ENCODE results near the gene SURF6. TPM values are rescaled to one million over a fixed set of nuclear protein-coding genes. Genes with fewer than 3 reads are reported as not detected.

The SURF6 gene
- polyA plus RNA-seq, 3 donors, result 0.75 to 12.9 (median 2.9) TPM

DNA sequence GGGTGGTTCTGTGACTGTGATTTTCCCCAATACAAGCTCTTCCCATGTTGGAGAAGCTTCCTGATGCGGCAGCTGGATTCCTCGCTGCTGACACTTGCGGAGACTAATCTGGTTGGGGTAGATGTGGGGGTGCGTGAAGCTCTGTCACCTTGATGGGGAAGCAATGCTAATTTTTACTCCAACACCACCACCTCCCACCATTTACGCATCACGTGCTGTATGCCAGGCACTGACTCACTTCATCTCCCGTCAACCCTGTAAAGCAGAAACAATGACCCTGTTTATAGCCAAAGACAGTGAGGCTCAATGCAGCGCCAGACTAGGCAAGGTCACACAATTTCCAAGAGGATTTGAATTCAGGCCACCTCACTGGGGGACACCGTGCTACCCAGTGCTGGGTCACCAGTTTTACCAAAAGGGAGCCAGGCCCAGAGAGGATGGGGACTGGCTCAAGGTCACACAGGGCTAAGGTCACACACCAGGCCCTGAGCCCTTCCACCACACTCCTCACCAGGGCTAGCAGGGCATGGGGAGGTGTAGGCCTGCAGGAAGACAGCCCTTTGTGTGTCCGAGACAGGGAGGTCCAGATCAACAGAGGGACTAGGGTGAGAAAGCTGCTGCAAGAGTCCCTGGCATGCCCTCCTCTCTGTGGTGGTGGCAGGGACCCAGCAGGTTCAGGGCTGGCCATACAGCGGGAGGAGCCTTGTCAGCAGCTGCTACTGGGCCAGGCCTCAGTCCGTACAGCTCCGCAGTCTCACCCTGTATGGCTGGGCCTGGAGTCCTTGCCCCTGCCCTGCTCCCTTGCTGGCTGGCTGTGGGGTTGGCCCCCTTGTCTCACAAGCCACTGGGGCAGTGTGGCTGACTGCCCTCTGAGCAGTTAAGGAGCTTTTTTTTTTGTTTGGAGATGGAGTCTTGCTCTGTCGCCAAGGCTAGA lies 43.4 kb upstream of the SURF6 start:
- no peak overlapping the region for H3K27ac Mint-ChIP-seq
- Histone ChIP-seq H3K79me2 (ENCODE audit: insufficient read depth, low read length) (peaks cover 14% of the 10 kb centered on the region), H3K36me3 (replicated peaks in 1 of 2; ENCODE audit: control insufficient read depth in 1 of 2, insufficient read depth in 2 of 2, low read length in 2 of 2) (no peaks in the 10 kb centered on the region), H3K9ac (ENCODE audit: insufficient read depth, low read length, poor library complexity, severe bottlenecking) (no peak overlapping the region), H3K4me1 (ENCODE audit: control insufficient read depth in 1 of 2, insufficient read depth in 2 of 2, low read length in 2 of 2) (peaks cover 14 to 24% of the 10 kb centered on the region in 2 donors), H3K9me3 (replicated peaks in 1 of 2; ENCODE audit: control insufficient read depth in 1 of 2, insufficient read depth in 1 of 2, low read length in 2 of 2) (no peaks in the 10 kb centered on the region), H3K4me2 (replicated peaks; ENCODE audit: extremely low read depth, low read length, poor library complexity, severe bottlenecking) (no peak overlapping the region), H4K20me1 (ENCODE audit: insufficient read depth, low read length) (peaks cover 10% of the 10 kb centered on the region), H3K4me3 (replicated peaks in 1 of 3; ENCODE audit: low read depth in 2 of 3, low read length in 3 of 3) (no peak overlapping the region), H2AFZ (ENCODE audit: insufficient read depth, low read depth, low read length, poor library complexity, severe bottlenecking) (no peak overlapping the region), H3K27ac (ENCODE audit: low read depth in 1 of 2, low read length in 2 of 2) (no peak overlapping the region), H3K27me3 (ENCODE audit: control insufficient read depth in 2 of 2, insufficient read depth in 2 of 2, low read length in 2 of 2) (no peaks in the 10 kb centered on the region)
- no peak overlapping the region for H3K4me3 Mint-ChIP-seq
- peaks cover 25% of the 10 kb centered on the region for H3K4me1 Mint-ChIP-seq
- peaks cover 0 to 5% (median 3%) of the 10 kb centered on the region in 3 donors for H3K27me3 Mint-ChIP-seq (ENCODE audit: low read depth in 3 of 3)
- H3K9me3 Mint-ChIP-seq, result no peaks in the 10 kb centered on the region
- DNase-seq, result no peak
- intact Hi-C loops (cut with micrococcal nuclease), result loop anchor here in 1 of 2 donors (10.0 kb wide), 1 partner anchor 345 kb away; the partner anchor contains the start of gene GTF3C5
- H3K36me3 Mint-ChIP-seq, result no peaks in the 10 kb centered on the region
- WGBS (ENCODE audit: insufficient coverage), result 98% methylated on average over 9 of the region's 14 CpGs
- TF ChIP-seq, protein P1, sequence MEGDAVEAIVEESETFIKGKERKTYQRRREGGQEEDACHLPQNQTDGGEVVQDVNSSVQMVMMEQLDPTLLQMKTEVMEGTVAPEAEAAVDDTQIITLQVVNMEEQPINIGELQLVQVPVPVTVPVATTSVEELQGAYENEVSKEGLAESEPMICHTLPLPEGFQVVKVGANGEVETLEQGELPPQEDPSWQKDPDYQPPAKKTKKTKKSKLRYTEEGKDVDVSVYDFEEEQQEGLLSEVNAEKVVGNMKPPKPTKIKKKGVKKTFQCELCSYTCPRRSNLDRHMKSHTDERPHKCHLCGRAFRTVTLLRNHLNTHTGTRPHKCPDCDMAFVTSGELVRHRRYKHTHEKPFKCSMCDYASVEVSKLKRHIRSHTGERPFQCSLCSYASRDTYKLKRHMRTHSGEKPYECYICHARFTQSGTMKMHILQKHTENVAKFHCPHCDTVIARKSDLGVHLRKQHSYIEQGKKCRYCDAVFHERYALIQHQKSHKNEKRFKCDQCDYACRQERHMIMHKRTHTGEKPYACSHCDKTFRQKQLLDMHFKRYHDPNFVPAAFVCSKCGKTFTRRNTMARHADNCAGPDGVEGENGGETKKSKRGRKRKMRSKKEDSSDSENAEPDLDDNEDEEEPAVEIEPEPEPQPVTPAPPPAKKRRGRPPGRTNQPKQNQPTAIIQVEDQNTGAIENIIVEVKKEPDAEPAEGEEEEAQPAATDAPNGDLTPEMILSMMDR (IDR thresholded peaks at IDR 0.05), result no peak

DNA sequence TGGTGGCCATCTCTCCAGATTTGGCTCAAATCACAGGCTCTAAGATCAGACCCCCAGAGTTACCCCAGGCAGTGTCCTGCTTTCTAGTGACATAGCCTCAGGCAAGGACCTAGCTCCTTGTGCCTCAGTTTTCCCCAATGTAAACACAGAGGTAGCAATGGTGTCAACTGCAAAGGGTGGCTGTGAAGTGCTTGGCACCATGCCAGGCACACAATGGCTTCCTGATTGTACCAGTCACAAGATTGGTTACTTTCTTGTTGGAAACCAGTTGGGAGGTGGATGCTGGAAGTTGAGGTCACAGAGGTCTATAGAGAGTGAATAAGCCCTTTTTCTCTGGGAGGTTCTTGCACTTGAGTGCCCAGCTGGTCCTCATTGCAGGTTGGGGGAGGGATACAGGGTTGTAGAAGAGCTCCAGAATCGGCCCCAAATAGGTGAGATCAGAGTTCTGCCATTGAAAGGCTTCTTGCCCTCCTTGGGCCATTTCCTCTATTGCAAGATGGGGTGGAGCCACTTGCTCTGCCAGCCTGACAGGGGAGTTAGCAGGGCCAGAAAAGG lies 42.5 kb upstream of the SURF6 start:
- Histone ChIP-seq H4K20me1 (ENCODE audit: insufficient read depth, low read length) (peaks cover 19% of the 10 kb centered on the region), H3K36me3 (replicated peaks in 1 of 2; ENCODE audit: control insufficient read depth in 1 of 2, insufficient read depth in 2 of 2, low read length in 2 of 2) (no peaks in the 10 kb centered on the region), H3K4me2 (replicated peaks; ENCODE audit: extremely low read depth, low read length, poor library complexity, severe bottlenecking) (no peak overlapping the region), H3K79me2 (ENCODE audit: insufficient read depth, low read length) (peaks cover 23% of the 10 kb centered on the region), H3K9me3 (replicated peaks in 1 of 2; ENCODE audit: control insufficient read depth in 1 of 2, insufficient read depth in 1 of 2, low read length in 2 of 2) (no peaks in the 10 kb centered on the region), H3K9ac (ENCODE audit: insufficient read depth, low read length, poor library complexity, severe bottlenecking) (no peak overlapping the region), H3K27ac (ENCODE audit: low read depth in 1 of 2, low read length in 2 of 2) (no peak overlapping the region), H3K4me3 (replicated peaks in 1 of 3; ENCODE audit: low read depth in 2 of 3, low read length in 3 of 3) (no peak overlapping the region), H3K4me1 (ENCODE audit: control insufficient read depth in 1 of 2, insufficient read depth in 2 of 2, low read length in 2 of 2) (peaks cover 21 to 32% of the 10 kb centered on the region in 2 donors), H3K27me3 (ENCODE audit: control insufficient read depth in 2 of 2, insufficient read depth in 2 of 2, low read length in 2 of 2) (no peaks in the 10 kb centered on the region), H2AFZ (ENCODE audit: insufficient read depth, low read depth, low read length, poor library complexity, severe bottlenecking) (peak overlapping the region; percentile 57)
- WGBS (ENCODE audit: insufficient coverage), result 50% methylated on average over 1 of the region's 1 CpG
- peaks cover 0 to 5% (median 3%) of the 10 kb centered on the region in 3 donors for H3K27me3 Mint-ChIP-seq (ENCODE audit: low read depth in 3 of 3)
- intact Hi-C loops (cut with micrococcal nuclease), result loop anchor here in 1 of 2 donors (10.0 kb wide), 1 partner anchor 344 kb away; the partner anchor contains the start of gene GTF3C5
- H3K4me3 Mint-ChIP-seq, result no peak overlapping the region
- TF ChIP-seq, protein P1 (IDR thresholded peaks at IDR 0.05), result no peak
- no peaks in the 10 kb centered on the region for H3K9me3 Mint-ChIP-seq
- peak overlapping the region in 2 of 7 donors; percentile 36 to 75 for H3K27ac Mint-ChIP-seq
- H3K36me3 Mint-ChIP-seq, result peaks cover 0 to 2% of the 10 kb centered on the region in 2 donors
- H3K4me1 Mint-ChIP-seq, result peaks cover 30% of the 10 kb centered on the region
- no peak for DNase-seq
